ENCODE results near the gene SEMA4D. TPM values are rescaled to one million over a fixed set of nuclear protein-coding genes. Genes with fewer than 3 reads are reported as not detected.

SEMA4D gene
- total and polyA plus RNA-seq, 2 of the 13 experiments (the other 11 are each of a cell fraction or from before 2014, with no cell fraction given), result 0.13 to 0.16 TPM

DNA sequence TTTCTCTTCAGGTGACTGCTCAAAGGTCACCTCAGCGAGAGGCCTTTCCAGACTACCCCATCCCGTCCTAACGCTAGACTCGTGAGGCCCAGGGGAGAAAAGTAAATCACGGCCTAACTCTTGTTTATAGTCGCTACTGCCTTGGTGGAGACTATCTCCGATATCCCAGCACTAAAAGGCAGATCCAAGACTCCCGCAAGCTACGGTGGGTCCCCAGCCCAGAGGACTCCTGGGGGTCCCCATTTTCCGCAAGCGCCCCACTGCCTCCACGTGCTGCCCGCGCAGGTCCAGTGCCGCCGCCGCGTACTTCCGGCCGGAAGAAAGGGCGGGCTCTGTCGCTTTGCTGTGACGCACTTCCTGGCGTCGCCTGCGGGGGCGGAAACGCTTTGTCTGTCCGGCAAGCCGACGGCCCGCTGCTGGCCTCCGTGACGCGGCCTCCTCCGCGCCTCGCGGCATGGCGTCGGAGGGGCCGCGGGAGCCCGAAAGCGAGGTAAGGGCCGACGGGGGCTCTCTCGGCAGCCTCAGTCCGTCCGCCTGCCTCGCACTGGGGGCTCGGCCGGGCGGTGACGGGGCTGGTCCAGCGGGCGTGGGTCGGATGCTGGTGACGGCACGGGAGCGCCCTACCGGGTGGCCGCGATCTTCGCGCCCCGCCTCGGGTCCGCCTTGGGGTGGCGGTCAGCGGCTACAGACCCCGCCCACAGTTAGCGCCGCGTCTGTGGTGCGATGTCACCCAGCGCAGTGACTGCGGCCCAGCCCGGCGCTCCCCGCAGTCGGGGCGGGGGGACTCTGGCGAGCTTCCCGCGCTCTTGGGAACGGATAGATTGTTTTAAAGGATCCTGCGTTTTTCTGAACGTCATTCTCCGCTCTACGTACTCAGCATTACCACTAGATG is 179.5 kb downstream of the SEMA4D start, which contains the start of gene SECISBP2 (continued):
- TF ChIP-seq MTA3 (CRISPR knock-in tag; IDR thresholded peaks at IDR 0.05), result no peak
- peak in 1 of 2 experiments; percentile 31; a peak in 2 of 4 replicates for TF ChIP-seq EP300 (IDR thresholded peaks at IDR 0.05; ENCODE audit: low read depth in 2 of 2, low read length in 2 of 2)
- peak; percentile 59; the same call in 1 of the 2 replicates for TF ChIP-seq EP300 (CRISPR knock-in tag; IDR thresholded peaks at IDR 0.05; ENCODE audit: borderline replicate concordance)
- TF ChIP-seq ZNF792 (CRISPR knock-in tag; IDR thresholded peaks at IDR 0.05), result peak; percentile 44; the same call in 1 of the 2 replicates
- no peak for TF ChIP-seq ZNF282 (IDR thresholded peaks at IDR 0.05; ENCODE audit: partially characterized antibody)
- TF ChIP-seq, protein P1, sequence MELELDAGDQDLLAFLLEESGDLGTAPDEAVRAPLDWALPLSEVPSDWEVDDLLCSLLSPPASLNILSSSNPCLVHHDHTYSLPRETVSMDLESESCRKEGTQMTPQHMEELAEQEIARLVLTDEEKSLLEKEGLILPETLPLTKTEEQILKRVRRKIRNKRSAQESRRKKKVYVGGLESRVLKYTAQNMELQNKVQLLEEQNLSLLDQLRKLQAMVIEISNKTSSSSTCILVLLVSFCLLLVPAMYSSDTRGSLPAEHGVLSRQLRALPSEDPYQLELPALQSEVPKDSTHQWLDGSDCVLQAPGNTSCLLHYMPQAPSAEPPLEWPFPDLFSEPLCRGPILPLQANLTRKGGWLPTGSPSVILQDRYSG (CRISPR knock-in tag; IDR thresholded peaks at IDR 0.05), result peak; percentile 63; the same call in 1 of the 2 replicates
- TF ChIP-seq ZNF143 (CRISPR knock-in tag; IDR thresholded peaks at IDR 0.05), result peak; percentile 68
- peak; percentile 88 for TF ChIP-seq ZBTB38 (CRISPR knock-in tag; IDR thresholded peaks at IDR 0.05)
- TF ChIP-seq TFE3 (CRISPR knock-in tag; IDR thresholded peaks at IDR 0.05), result peak; percentile 49
- no peak for TF ChIP-seq ZFP36L2 (CRISPR knock-in tag; IDR thresholded peaks at IDR 0.05)
- no peak; the same call in 1 of the 2 replicates for TF ChIP-seq ZNF34 (CRISPR knock-in tag; IDR thresholded peaks at IDR 0.05; ENCODE audit: borderline replicate concordance)
- TF ChIP-seq KDM5B (CRISPR knock-in tag; IDR thresholded peaks at IDR 0.05; ENCODE audit: borderline replicate concordance), result peak; percentile 98; the same call in 1 of the 2 replicates
- TF ChIP-seq ZFP82 (CRISPR knock-in tag; IDR thresholded peaks at IDR 0.05; ENCODE audit: borderline replicate concordance), result peak; percentile 84; the same call in 1 of the 2 replicates
- TF ChIP-seq, protein P2, sequence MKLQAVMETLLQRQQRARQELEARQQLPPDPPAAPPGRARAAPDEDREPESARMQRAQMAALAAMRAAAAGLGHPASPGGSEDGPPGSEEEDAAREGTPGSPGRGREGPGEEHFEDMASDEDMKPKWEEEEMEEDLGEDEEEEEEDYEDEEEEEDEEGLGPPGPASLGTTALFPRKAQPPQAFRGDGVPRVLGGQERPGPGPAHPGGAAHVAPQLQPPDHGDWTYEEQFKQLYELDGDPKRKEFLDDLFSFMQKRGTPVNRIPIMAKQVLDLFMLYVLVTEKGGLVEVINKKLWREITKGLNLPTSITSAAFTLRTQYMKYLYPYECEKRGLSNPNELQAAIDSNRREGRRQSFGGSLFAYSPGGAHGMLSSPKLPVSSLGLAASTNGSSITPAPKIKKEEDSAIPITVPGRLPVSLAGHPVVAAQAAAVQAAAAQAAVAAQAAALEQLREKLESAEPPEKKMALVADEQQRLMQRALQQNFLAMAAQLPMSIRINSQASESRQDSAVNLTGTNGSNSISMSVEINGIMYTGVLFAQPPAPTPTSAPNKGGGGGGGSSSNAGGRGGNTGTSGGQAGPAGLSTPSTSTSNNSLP (IDR thresholded peaks at IDR 0.05; ENCODE audit: low read depth, low read length), result peak; percentile 91
- peak; percentile 95 for TF ChIP-seq ZMYM4 (CRISPR knock-in tag; IDR thresholded peaks at IDR 0.05)
- peak; percentile 56; the same call in 1 of the 2 replicates for TF ChIP-seq HNRNPUL1 (IDR thresholded peaks at IDR 0.05; ENCODE audit: low read depth, low read length)
- TF ChIP-seq, protein P3, sequence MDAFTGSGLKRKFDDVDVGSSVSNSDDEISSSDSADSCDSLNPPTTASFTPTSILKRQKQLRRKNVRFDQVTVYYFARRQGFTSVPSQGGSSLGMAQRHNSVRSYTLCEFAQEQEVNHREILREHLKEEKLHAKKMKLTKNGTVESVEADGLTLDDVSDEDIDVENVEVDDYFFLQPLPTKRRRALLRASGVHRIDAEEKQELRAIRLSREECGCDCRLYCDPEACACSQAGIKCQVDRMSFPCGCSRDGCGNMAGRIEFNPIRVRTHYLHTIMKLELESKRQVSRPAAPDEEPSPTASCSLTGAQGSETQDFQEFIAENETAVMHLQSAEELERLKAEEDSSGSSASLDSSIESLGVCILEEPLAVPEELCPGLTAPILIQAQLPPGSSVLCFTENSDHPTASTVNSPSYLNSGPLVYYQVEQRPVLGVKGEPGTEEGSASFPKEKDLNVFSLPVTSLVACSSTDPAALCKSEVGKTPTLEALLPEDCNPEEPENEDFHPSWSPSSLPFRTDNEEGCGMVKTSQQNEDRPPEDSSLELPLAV (CRISPR knock-in tag; conservative IDR thresholded peaks at IDR 0.05; ENCODE audit: low read depth), result no peak
- no peak for TF ChIP-seq PHF5A (CRISPR knock-in tag; IDR thresholded peaks at IDR 0.05; ENCODE audit: low read depth, unreplicated experiment)
- TF ChIP-seq, protein P4, sequence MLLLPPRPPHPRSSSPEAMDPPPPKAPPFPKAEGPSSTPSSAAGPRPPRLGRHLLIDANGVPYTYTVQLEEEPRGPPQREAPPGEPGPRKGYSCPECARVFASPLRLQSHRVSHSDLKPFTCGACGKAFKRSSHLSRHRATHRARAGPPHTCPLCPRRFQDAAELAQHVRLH (CRISPR knock-in tag; IDR thresholded peaks at IDR 0.05; ENCODE audit: borderline replicate concordance, low read depth), result peak; percentile 88
